OCI-LY7 (cell line): Measurements from ENCODE around the gene PTBP3. TPM values are rescaled to one million over a fixed set of nuclear protein-coding genes. Genes with fewer than 3 reads are reported as not detected.

ENCODE experiments used
- BruUV-seq: library from RNA; stranded (reverse); fragments of 400-500 nt; replicated peaks from 2 replicates; lab custom pipeline; 2021; lab: Mats Ljungman, UMichigan
- CTCF ChIA-PET: fragments of 300-600 bp; sonication (Branson Sonifier 250); formaldehyde crosslinking; loops from one replicate; lab custom pipeline; 2022; ENCODE audit warnings: antibody characterized with exemption; ENCODE audit not compliant: unreplicated experiment; lab: Charles Lee
- POLR2A ChIA-PET: fragments of 300-600 bp; sonication (Branson Sonifier 250); formaldehyde crosslinking; loops from one replicate; lab custom pipeline; 2022; ENCODE audit warnings: antibody characterized with exemption; lab: Charles Lee
- DNase-seq: peaks from one replicate; pipeline ENCODE4 v3.0.0-alpha.2; 2015; ENCODE audit warnings: low spot score
- H2AFZ ChIP-seq: fragments of 200-600 bp; sonication (generic), shearing (Covaris generic); 2 replicates; pipeline ENCODE4 v1.6.1; 2014; ENCODE audit warnings: mild to moderate bottlenecking, antibody characterized with exemption, low read length, moderate library complexity
- H3K27ac ChIP-seq: fragments of 200-600 bp; sonication (generic); 2 replicates; pipeline ENCODE4 v1.5.1; 2014; ENCODE audit warnings: mixed run types, low read depth, mild to moderate bottlenecking, moderate library complexity, low read length, inconsistent platforms; ENCODE audit not compliant: poor library complexity, severe bottlenecking
- H3K36me3 ChIP-seq: fragments of 200-600 bp; sonication (generic); 2 replicates; pipeline ENCODE4 v1.6.1; 2014; ENCODE audit warnings: mild to moderate bottlenecking, antibody characterized with exemption, low read length, moderate library complexity, mixed read lengths; ENCODE audit not compliant: insufficient read depth
- H3K4me1 ChIP-seq: fragments of 200-600 bp; sonication (generic); 2 replicates; pipeline ENCODE4 v1.5.1; 2014; ENCODE audit warnings: mild to moderate bottlenecking, low read length; ENCODE audit not compliant: insufficient read depth, poor library complexity, severe bottlenecking
- H3K4me2 ChIP-seq: fragments of 200-600 bp; sonication (generic); 2 replicates; pipeline ENCODE4 v1.6.1; 2014; ENCODE audit warnings: mild to moderate bottlenecking, low read length
- H3K4me3 ChIP-seq: fragments of 200-600 bp; sonication (generic); 2 replicates; pipeline ENCODE4 v1.5.1; 2014; ENCODE audit warnings: mild to moderate bottlenecking, low read depth, low read length; ENCODE audit not compliant: poor library complexity, severe bottlenecking
- H3K79me2 ChIP-seq: fragments of 200-600 bp; sonication (generic); 2 replicates; pipeline ENCODE4 v1.6.1; 2016; ENCODE audit warnings: low read depth, mild to moderate bottlenecking, low read length, moderate library complexity, mixed read lengths; ENCODE audit not compliant: insufficient read depth
- H3K9me2 ChIP-seq: fragments of 200-600 bp; sonication (generic); 2 replicates; pipeline ENCODE4 v1.6.1; 2016; ENCODE audit warnings: mild to moderate bottlenecking, low read length, mixed read lengths; ENCODE audit not compliant: insufficient read depth
- H3K9me3 ChIP-seq: fragments of 200-600 bp; sonication (generic); 2 replicates; pipeline ENCODE4 v1.6.1; 2014; ENCODE audit warnings: mild to moderate bottlenecking, mixed run types, low read length, mixed read lengths
- H4K20me1 ChIP-seq: fragments of 200-600 bp; sonication (generic); 2 replicates; pipeline ENCODE4 v1.6.1; 2014; ENCODE audit warnings: mild to moderate bottlenecking, antibody characterized with exemption, low read length, moderate library complexity, mixed read lengths; ENCODE audit not compliant: insufficient read depth
- EZH2phosphoT487 ChIP-seq: fragments of 200-600 bp; sonication (generic); IDR thresholded peaks from 2 replicates; pipeline ENCODE4 v1.6.1; 2018; ENCODE audit warnings: low read depth, borderline replicate concordance, mild to moderate bottlenecking, mixed run types, antibody characterized with exemption, low read length, moderate library complexity, mixed read lengths
- intact Hi-C: fragments of 100-400 bp; cut with micrococcal nuclease; formaldehyde crosslinking; loops from one replicate; pipeline ENCODE4 v1.10.0; 2022; ENCODE audit not compliant: unreplicated experiment
- total RNA-seq, 2 experiments: library from RNA; depleted of rRNA in 1 of 2; stranded (reverse); fragments of >200 nt in 1 of 2; shearing (Covaris generic) in 1 of 2; gene quantifications; 2 replicates each; pipeline ENCODE4 v1.2.3, GENCODE V29; 2014 to 2022
- TF ChIP-seq, protein P1 (sequence below): fragments of 200-600 bp; sonication (generic); conservative IDR thresholded peaks from 2 replicates; pipeline ENCODE4 v1.5.1; 2014; ENCODE audit warnings: mild to moderate bottlenecking, antibody characterized with exemption, low read length, moderate library complexity, mixed read lengths

The PTBP3 gene
- total RNA-seq, 2 experiments from 2014 or later, result 38.1 to 98.2 TPM

DNA sequence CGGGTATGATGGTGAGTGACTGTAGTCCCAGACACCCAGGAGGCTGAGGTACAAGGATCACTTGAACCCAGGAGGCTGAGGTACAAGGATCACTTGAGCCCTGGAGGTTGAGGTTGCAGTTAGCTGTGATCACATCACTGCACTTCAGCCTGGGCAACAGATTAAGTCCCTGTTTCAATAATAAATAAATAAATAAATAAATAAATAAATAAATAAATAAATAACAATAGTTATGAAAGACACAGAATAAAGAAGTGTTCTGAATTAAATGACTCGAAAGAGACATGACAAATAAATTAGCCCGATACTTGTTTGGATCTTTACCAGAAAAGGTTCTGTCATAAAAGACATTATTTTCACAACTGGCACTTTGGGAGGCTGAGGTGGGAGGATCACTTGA lies 86.3 kb downstream of the PTBP3 start:
- no peaks in the 10 kb centered on the region for H3K9me3 ChIP-seq
- H3K4me3 ChIP-seq, result no peak overlapping the region
- TF ChIP-seq EZH2phosphoT487, result no peak
- TF ChIP-seq, protein P1, sequence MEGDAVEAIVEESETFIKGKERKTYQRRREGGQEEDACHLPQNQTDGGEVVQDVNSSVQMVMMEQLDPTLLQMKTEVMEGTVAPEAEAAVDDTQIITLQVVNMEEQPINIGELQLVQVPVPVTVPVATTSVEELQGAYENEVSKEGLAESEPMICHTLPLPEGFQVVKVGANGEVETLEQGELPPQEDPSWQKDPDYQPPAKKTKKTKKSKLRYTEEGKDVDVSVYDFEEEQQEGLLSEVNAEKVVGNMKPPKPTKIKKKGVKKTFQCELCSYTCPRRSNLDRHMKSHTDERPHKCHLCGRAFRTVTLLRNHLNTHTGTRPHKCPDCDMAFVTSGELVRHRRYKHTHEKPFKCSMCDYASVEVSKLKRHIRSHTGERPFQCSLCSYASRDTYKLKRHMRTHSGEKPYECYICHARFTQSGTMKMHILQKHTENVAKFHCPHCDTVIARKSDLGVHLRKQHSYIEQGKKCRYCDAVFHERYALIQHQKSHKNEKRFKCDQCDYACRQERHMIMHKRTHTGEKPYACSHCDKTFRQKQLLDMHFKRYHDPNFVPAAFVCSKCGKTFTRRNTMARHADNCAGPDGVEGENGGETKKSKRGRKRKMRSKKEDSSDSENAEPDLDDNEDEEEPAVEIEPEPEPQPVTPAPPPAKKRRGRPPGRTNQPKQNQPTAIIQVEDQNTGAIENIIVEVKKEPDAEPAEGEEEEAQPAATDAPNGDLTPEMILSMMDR, result no peak
- POLR2A ChIA-PET, result no interaction called here
- H3K36me3 ChIP-seq, result peaks cover 47% of the 10 kb centered on the region
- intact Hi-C loops, result no loop called here
- no peak overlapping the region for H3K4me2 ChIP-seq
- CTCF ChIA-PET, result no interaction called here
- H2AFZ ChIP-seq, result no peak overlapping the region
- H4K20me1 ChIP-seq, result peaks cover 4% of the 10 kb centered on the region; the same call in 1 of the 2 replicates
- H3K4me1 ChIP-seq, result no peaks in the 10 kb centered on the region
- no peak overlapping the region for H3K27ac ChIP-seq
- no peak for DNase-seq
- no TSS peak for BruUV-seq
- no peaks in the 10 kb centered on the region for H3K9me2 ChIP-seq
- H3K79me2 ChIP-seq, result no peaks in the 10 kb centered on the region

DNA sequence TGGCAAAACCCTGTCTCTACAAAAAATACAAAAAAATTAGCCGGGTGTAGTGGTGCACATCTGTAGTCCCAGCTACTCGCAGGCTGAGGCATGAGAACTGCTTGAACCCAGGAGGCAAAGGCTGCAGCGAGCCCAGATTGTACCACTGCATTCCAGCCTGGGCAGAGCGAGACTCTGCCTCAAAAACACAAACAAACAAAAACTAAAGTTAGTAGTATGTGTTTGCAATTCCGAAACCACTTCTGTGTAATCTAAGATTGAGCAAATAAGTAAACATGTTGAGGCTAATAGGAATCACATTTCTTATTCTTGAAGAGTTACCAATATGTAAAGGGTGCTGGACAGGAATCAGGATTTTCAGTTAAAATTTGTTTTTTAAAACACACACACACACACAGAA lies 88.3 kb downstream of the PTBP3 start:
- H3K27ac ChIP-seq, result no peak overlapping the region
- no peaks in the 10 kb centered on the region for H3K9me3 ChIP-seq

More for the DNA sequence above, 88.3 kb downstream of the PTBP3 start:
- Histone ChIP-seq H3K4me3 (no peak overlapping the region), H3K4me1 (no peaks in the 10 kb centered on the region), H3K79me2 (no peaks in the 10 kb centered on the region), H3K36me3 (peaks cover 28% of the 10 kb centered on the region), H3K9me2 (no peaks in the 10 kb centered on the region), H3K4me2 (no peak overlapping the region), H4K20me1 (peaks cover 4% of the 10 kb centered on the region; the same call in 1 of the 2 replicates), H2AFZ (no peak overlapping the region)
- POLR2A ChIA-PET, result no interaction called here
- CTCF ChIA-PET, result no interaction called here
- intact Hi-C loops, result no loop called here
- no TSS peak for BruUV-seq
- no peak for TF ChIP-seq EZH2phosphoT487
- TF ChIP-seq, protein P1, result no peak
- no peak for DNase-seq
